MCF 10A (cell line): ENCODE data around the gene ZMYND8. TPM values are rescaled to one million over a fixed set of nuclear protein-coding genes. Genes with fewer than 3 reads are reported as not detected.

Experiments
- BruUV-seq: library from RNA; stranded (reverse); fragments of 400-500 nt; replicated peaks from 2 replicates; lab custom pipeline; 2021; lab: Mats Ljungman, UMichigan
- CTCF ChIA-PET: fragments of 300-600 bp; sonication (Branson Sonifier 250); formaldehyde crosslinking; extraction: SDS; loops from one replicate; lab custom pipeline; 2021; ENCODE audit warnings: antibody characterized with exemption, inconsistent platforms; lab: Yijun Ruan, JAX
- POLR2A ChIA-PET: fragments of 300-600, 350-650 bp; sonication (Branson Sonifier 250); formaldehyde crosslinking; extraction: SDS; loops from one replicate; lab custom pipeline; 2020; ENCODE audit warnings: antibody characterized with exemption, inconsistent platforms; lab: Yijun Ruan, JAX
- DNase-seq: peaks from one replicate; pipeline ENCODE4 v3.0.0-alpha.2; 2018; ENCODE audit not compliant: unreplicated experiment
- H3K27ac Mint-ChIP-seq: one replicate; pipeline ENCODE4 v1.8.0; 2022; ENCODE audit warnings: mild to moderate bottlenecking, low read depth, mixed read lengths; ENCODE audit not compliant: unreplicated experiment
- H3K27me3 Mint-ChIP-seq: one replicate; pipeline ENCODE4 v1.8.0; 2022; ENCODE audit warnings: mixed read lengths; ENCODE audit not compliant: insufficient read depth, unreplicated experiment
- H3K36me3 Mint-ChIP-seq: one replicate; pipeline ENCODE4 v1.8.0; 2022; ENCODE audit warnings: mild to moderate bottlenecking, moderate library complexity, mixed read lengths; ENCODE audit not compliant: insufficient read depth, unreplicated experiment
- H3K4me1 Mint-ChIP-seq: one replicate; pipeline ENCODE4 v1.8.0; 2022; ENCODE audit warnings: mixed read lengths; ENCODE audit not compliant: insufficient read depth, unreplicated experiment
- H3K4me3 Mint-ChIP-seq: one replicate; pipeline ENCODE4 v1.8.0; 2022; ENCODE audit warnings: mild to moderate bottlenecking, moderate library complexity, mixed read lengths; ENCODE audit not compliant: unreplicated experiment
- H3K9me3 Mint-ChIP-seq: one replicate; pipeline ENCODE4 v1.8.0; 2022; ENCODE audit warnings: mixed read lengths; ENCODE audit not compliant: unreplicated experiment
- intact Hi-C: fragments of 100-400 bp; cut with micrococcal nuclease; formaldehyde crosslinking; loops from 2 replicates; pipeline ENCODE4 v1.14.1; 2022
- total RNA-seq: library from RNA; stranded (reverse); gene quantifications from 2 replicates; pipeline ENCODE4 v1.2.3, GENCODE V29; 2022
- TF ChIP-seq, protein P1 (sequence below): fragments of 200-600 bp; IDR thresholded peaks from one replicate; pipeline ENCODE4 v1.8.0; 2022; ENCODE audit warnings: antibody characterized with exemption, mild to moderate bottlenecking; ENCODE audit not compliant: unreplicated experiment

The ZMYND8 gene
- total RNA-seq, 1 experiment from 2014 or later = 127 TPM

DNA sequence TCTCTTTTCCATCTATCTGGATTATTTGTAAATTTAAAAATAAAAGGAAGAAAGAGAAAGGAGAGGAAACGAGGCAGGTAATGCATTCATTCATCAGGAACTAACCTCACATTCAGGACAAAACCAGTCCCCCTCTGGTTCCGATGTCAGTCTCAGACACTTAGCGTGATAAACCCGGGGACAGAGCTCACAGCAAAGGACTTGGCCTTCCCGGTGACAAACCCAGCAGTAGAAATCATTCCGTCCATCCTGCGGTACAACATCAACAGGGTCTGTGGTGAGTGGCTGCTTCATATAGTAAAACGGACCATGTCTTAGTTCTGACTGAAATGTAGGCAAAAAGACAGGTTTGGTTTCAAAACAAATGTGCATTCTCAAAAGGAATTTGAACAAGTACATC is 57.9 kb downstream of the ZMYND8 start:
- Mint-ChIP-seq H3K4me3 (no peak overlapping the region), H3K27me3 (no peaks in the 10 kb centered on the region), H3K36me3 (peaks cover 100% of the 10 kb centered on the region), H3K9me3 (no peaks in the 10 kb centered on the region), H3K4me1 (peaks cover 15% of the 10 kb centered on the region), H3K27ac (no peak overlapping the region)
- ChIA-PET CTCF (interaction anchor here (0.6 to 6.7 kb wide), 5 partner anchors 11 to 541 kb away, joined by 3 to 44 read pairs (median 4); no protein-coding TSS in a partner anchor), POLR2A (interaction anchor here (0.8 to 46.0 kb wide), 2 partner anchors 24 to 56 kb away, joined by 4 to 1977 read pairs; partner anchors contain the start of gene ZMYND8)
- intact Hi-C loops = no loop called here
- DNase-seq = no peak
- BruUV-seq = no TSS peak
- TF ChIP-seq, protein P1, sequence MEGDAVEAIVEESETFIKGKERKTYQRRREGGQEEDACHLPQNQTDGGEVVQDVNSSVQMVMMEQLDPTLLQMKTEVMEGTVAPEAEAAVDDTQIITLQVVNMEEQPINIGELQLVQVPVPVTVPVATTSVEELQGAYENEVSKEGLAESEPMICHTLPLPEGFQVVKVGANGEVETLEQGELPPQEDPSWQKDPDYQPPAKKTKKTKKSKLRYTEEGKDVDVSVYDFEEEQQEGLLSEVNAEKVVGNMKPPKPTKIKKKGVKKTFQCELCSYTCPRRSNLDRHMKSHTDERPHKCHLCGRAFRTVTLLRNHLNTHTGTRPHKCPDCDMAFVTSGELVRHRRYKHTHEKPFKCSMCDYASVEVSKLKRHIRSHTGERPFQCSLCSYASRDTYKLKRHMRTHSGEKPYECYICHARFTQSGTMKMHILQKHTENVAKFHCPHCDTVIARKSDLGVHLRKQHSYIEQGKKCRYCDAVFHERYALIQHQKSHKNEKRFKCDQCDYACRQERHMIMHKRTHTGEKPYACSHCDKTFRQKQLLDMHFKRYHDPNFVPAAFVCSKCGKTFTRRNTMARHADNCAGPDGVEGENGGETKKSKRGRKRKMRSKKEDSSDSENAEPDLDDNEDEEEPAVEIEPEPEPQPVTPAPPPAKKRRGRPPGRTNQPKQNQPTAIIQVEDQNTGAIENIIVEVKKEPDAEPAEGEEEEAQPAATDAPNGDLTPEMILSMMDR = no peak

DNA sequence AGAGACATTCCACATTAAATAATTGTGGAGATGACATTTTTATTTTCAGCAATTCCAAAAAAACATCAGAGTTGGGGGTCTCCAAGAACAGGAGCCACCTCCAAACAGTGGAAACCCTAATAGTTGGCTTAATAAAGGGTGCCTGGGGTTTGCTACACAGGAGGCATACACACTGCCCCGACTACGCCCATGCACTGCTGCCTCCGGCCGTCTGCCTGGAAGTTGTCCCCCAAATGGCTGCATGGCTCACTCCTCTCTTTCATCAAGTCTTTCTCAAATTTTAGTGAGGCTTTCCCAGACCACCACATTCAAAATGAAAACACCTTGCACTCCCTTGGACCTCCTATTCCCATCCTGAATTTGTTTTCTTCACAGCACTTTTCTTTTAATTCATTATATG is 58.8 kb downstream of the ZMYND8 start:
- no TSS peak for BruUV-seq
- DNase-seq = no peak
- TF ChIP-seq, protein P1 = no peak
- Mint-ChIP-seq H3K4me3 (no peak overlapping the region), H3K9me3 (no peaks in the 10 kb centered on the region), H3K27ac (no peak overlapping the region), H3K4me1 (peaks cover 15% of the 10 kb centered on the region), H3K27me3 (no peaks in the 10 kb centered on the region), H3K36me3 (peaks cover 94% of the 10 kb centered on the region)
- ChIA-PET CTCF (interaction anchor here (0.7 to 6.7 kb wide), 4 partner anchors 9 to 85 kb away, joined by 4 to 44 read pairs (median 19); no protein-coding TSS in a partner anchor), POLR2A (interaction anchor here (0.5 to 2.0 kb wide), 10 partner anchors 20 to 290 kb away, joined by 3 to 8 read pairs (median 3); no protein-coding TSS in a partner anchor)
- intact Hi-C loops = no loop called here

DNA sequence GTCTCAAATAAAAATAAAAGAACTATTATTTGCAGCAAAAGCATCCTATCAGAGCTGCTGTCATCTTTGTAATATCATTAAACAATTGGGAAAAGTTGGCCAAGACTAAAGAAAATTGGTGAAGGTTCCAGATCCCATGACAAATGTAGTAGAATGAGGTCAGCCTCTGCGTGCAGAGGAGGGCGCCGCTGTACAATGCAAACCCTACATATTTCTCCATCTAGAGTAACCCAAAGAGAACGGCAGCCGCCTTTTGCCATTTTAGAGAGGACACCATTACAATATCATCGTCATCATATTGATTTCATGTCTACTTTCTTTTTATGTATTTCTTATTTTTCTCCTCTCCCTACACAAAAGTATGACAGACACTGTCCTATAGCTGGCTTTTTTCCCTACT is 59.5 kb downstream of the ZMYND8 start:
- Mint-ChIP-seq H3K36me3 (peaks cover 94% of the 10 kb centered on the region), H3K9me3 (no peaks in the 10 kb centered on the region), H3K4me3 (no peak overlapping the region), H3K27me3 (no peaks in the 10 kb centered on the region), H3K27ac (peak overlapping the region; percentile 29), H3K4me1 (peaks cover 13% of the 10 kb centered on the region)
- no TSS peak for BruUV-seq
- peak; percentile 20 for DNase-seq
- POLR2A ChIA-PET = interaction anchor here (0.5 to 2.0 kb wide), 13 partner anchors 21 to 290 kb away, joined by 3 to 8 read pairs (median 3); no protein-coding TSS in a partner anchor
- CTCF ChIA-PET = interaction anchor here (0.6 to 6.7 kb wide), 5 partner anchors 10 to 951 kb away, joined by 3 to 44 read pairs (median 4); no protein-coding TSS in a partner anchor
- TF ChIP-seq, protein P1 = no peak
- intact Hi-C loops = no loop called here

DNA sequence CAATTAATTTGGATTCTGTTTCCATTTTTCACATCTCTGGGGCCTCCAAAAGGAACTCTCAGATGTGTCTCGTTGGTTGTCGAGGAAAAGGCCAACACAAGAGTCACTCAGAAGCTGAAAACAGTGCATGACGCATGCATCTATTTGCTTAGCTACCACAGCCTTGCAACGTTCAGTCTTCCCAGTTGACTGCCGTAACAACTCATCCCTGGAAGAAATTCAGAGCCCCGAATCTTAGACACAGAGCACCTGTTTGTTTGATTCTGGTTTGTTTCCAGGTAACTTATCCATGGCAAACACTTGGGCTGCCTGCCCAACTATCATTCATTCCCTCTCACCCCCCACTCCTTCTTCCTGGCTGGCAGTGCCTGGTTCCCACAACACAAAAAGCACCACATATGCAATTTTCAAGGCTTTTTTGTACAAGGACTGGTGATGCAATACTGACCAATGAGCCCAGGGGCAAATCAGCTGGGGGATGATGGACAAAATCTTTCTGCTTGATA is 60.5 kb downstream of the ZMYND8 start:
- no peaks in the 10 kb centered on the region for H3K9me3 Mint-ChIP-seq
- TF ChIP-seq, protein P1 = no peak
- POLR2A ChIA-PET = interaction anchor here (0.5 to 2.0 kb wide), 8 partner anchors 8 to 168 kb away, joined by 3 to 8 read pairs (median 4); no protein-coding TSS in a partner anchor
- no peak overlapping the region for H3K4me3 Mint-ChIP-seq
- BruUV-seq = no TSS peak
- H3K4me1 Mint-ChIP-seq = peaks cover 6% of the 10 kb centered on the region
- no peaks in the 10 kb centered on the region for H3K27me3 Mint-ChIP-seq
- peaks cover 94% of the 10 kb centered on the region for H3K36me3 Mint-ChIP-seq
- intact Hi-C loops = no loop called here
- CTCF ChIA-PET = interaction anchor here (0.5 to 6.7 kb wide), 6 partner anchors 11 to 325 kb away, joined by 3 to 44 read pairs (median 3); no protein-coding TSS in a partner anchor
- peak overlapping the region; percentile 69 for H3K27ac Mint-ChIP-seq
- DNase-seq = peak; percentile 20
